COLO668 (cell line): Measurements from ENCODE around the gene COL3A1.

ENCODE experiments used
- DNase-seq: peaks from one replicate; lab custom pipeline; 2025; ENCODE audit not compliant: unreplicated experiment; lab: John Stamatoyannopoulos, UW

COL3A1 gene

GRCh38 chr2:188974164-188974563, at the start of gene COL3A1:
TSS of gene COL3A1 (plus strand) at chr2:188974373. CDS start at chr2:188974490, 117 bp downstream.
- DNase-seq = no peak

GRCh38 chr2:188928643-188929042, 45.5 kb upstream of the COL3A1 start:
- no peak for DNase-seq

GRCh38 chr2:188931361-188931760, 42.8 kb upstream of the COL3A1 start:
- DNase-seq = no peak

GRCh38 chr2:188937228-188938220, 36.6 kb upstream of the COL3A1 start:
- no peak for DNase-seq

GRCh38 chr2:188940171-188940570, 34.0 kb upstream of the COL3A1 start:
- DNase-seq = no peak

GRCh38 chr2:188944442-188944841, 29.7 kb upstream of the COL3A1 start:
- DNase-seq = no peak

- DNase-seq = no peak
Observed at GRCh38 chr2:188949046-188949818, 24.9 kb upstream of the COL3A1 start.

GRCh38 chr2:188952901-188953300, 21.3 kb upstream of the COL3A1 start:
- DNase-seq = no peak

GRCh38 chr2:188956290-188956689, 17.9 kb upstream of the COL3A1 start:
- no peak for DNase-seq

GRCh38 chr2:188956961-188957360, 17.2 kb upstream of the COL3A1 start:
- no peak for DNase-seq

- DNase-seq = no peak
Observed at GRCh38 chr2:188957646-188958045, 16.5 kb upstream of the COL3A1 start.

GRCh38 chr2:188963741-188964140, 10.4 kb upstream of the COL3A1 start:
- DNase-seq = no peak

GRCh38 chr2:188964976-188965546, 9.1 kb upstream of the COL3A1 start:
- DNase-seq = no peak

- DNase-seq = no peak
Observed at GRCh38 chr2:188965563-188965962, 8.6 kb upstream of the COL3A1 start.

- DNase-seq = no peak
Observed at GRCh38 chr2:188966079-188966571, 8.0 kb upstream of the COL3A1 start.

GRCh38 chr2:188966728-188967440, 7.3 kb upstream of the COL3A1 start:
- DNase-seq = no peak

GRCh38 chr2:188969236-188969635, 4.9 kb upstream of the COL3A1 start:
- no peak for DNase-seq

- DNase-seq = no peak
Observed at GRCh38 chr2:188969651-188970050, 4.5 kb upstream of the COL3A1 start.

GRCh38 chr2:188970211-188970610, 4.0 kb upstream of the COL3A1 start:
- no peak for DNase-seq

GRCh38 chr2:188971432-188971861, 2.7 kb upstream of the COL3A1 start:
- no peak for DNase-seq

GRCh38 chr2:188973641-188974040, 532 bp upstream of the COL3A1 start:
- no peak for DNase-seq
